A673 (cell line): Measurements from ENCODE around the gene BMP8B. TPM values are rescaled to one million over a fixed set of nuclear protein-coding genes. Genes with fewer than 3 reads are reported as not detected.
"Not testable (repeated sequence)": the region's sequence is repeated elsewhere in the genome, so short reads cannot be mapped to it uniquely, and the experiment has no call there.

ENCODE experiments used
- BruUV-seq: library from RNA; stranded (reverse); fragments of 400-500 nt; replicated peaks from 2 replicates; lab custom pipeline; 2021; lab: Mats Ljungman, UMichigan
- CTCF ChIA-PET: fragments of 300-600 bp; sonication (Branson Sonifier 250); formaldehyde crosslinking; loops from one replicate; lab custom pipeline; 2022; ENCODE audit warnings: antibody characterized with exemption; lab: Charles Lee
- POLR2A ChIA-PET: fragments of 300-600 bp; sonication (Branson Sonifier 250); formaldehyde crosslinking; loops from one replicate; lab custom pipeline; 2022; ENCODE audit warnings: antibody characterized with exemption; ENCODE audit not compliant: low non-redundant PET; lab: Charles Lee
- DNase-seq: peaks from one replicate; pipeline ENCODE4 v3.0.0-alpha.2; 2015; ENCODE audit warnings: low spot score
- H3K27ac ChIP-seq: fragments of 200-600 bp; sonication (generic); 2 replicates; pipeline ENCODE4 v1.5.1; 2016; ENCODE audit warnings: mixed run types, low read depth, mild to moderate bottlenecking, mixed read lengths, antibody characterized with exemption, low read length; ENCODE audit not compliant: poor library complexity, severe bottlenecking
- H3K27me3 ChIP-seq: fragments of 200-600 bp; sonication (generic); replicated peaks from 2 replicates; pipeline ENCODE4 v1.6.1; 2017; ENCODE audit warnings: mixed run types, low read depth, mild to moderate bottlenecking, mixed read lengths, antibody characterized with exemption, low read length; ENCODE audit not compliant: insufficient read depth, poor library complexity
- H3K36me3 ChIP-seq: fragments of 200-600 bp; sonication (generic); 2 replicates; pipeline ENCODE4 v1.6.1; 2016; ENCODE audit warnings: mixed run types, mild to moderate bottlenecking, mixed read lengths, antibody characterized with exemption, low read length; ENCODE audit not compliant: insufficient read depth, poor library complexity, severe bottlenecking
- H3K4me1 ChIP-seq: fragments of 200-600 bp; sonication (generic); 2 replicates; pipeline ENCODE4 v1.6.1; 2017; ENCODE audit warnings: mixed run types, mild to moderate bottlenecking, mixed read lengths, antibody characterized with exemption, low read length; ENCODE audit not compliant: insufficient read depth, poor library complexity, severe bottlenecking
- H3K4me3 ChIP-seq: fragments of 200-600 bp; sonication (generic); 2 replicates; pipeline ENCODE4 v1.5.1; 2016; ENCODE audit warnings: low read depth, mixed run types, mild to moderate bottlenecking, mixed read lengths, low read length; ENCODE audit not compliant: poor library complexity, severe bottlenecking
- H3K9me3 ChIP-seq: fragments of 200-600 bp; sonication (generic); 2 replicates; pipeline ENCODE4 v1.6.1; 2016; ENCODE audit warnings: mixed run types, low read depth, mild to moderate bottlenecking, mixed read lengths, antibody characterized with exemption, low read length; ENCODE audit not compliant: poor library complexity, severe bottlenecking
- CTCF ChIP-seq: fragments of 300-800, 200-600 bp; sonication (generic); conservative IDR thresholded peaks from 2 replicates; pipeline ENCODE4 v1.5.1; 2017; ENCODE audit warnings: low read depth, mild to moderate bottlenecking, antibody characterized with exemption, low read length, moderate library complexity, mixed read lengths
- EZH2 ChIP-seq: fragments of 200-600 bp; sonication (generic); IDR thresholded peaks from 2 replicates; pipeline ENCODE4 v1.6.1; 2017; ENCODE audit warnings: borderline replicate concordance, low read depth, mild to moderate bottlenecking, mixed read lengths, antibody characterized with exemption, low read length; ENCODE audit not compliant: poor library complexity, severe bottlenecking
- intact Hi-C: fragments of 100-400 bp; cut with micrococcal nuclease; formaldehyde crosslinking; loops from one replicate; pipeline ENCODE4 v1.10.0; 2022; ENCODE audit not compliant: unreplicated experiment
- total RNA-seq: library from RNA; stranded (reverse); gene quantifications from 2 replicates; pipeline ENCODE4 v1.2.3, GENCODE V29; 2021

The BMP8B gene
- total RNA-seq, 1 experiment from 2014 or later = 0.06 TPM

- no peak for TF ChIP-seq EZH2
- TF ChIP-seq CTCF = no peak
- Histone ChIP-seq H3K27ac (no peak overlapping the region), H3K4me3 (no peak overlapping the region), H3K9me3 (no peaks in the 10 kb centered on the region), H3K27me3 (no peaks in the 10 kb centered on the region), H3K4me1 (no peaks in the 10 kb centered on the region), H3K36me3 (no peaks in the 10 kb centered on the region)
- DNase-seq = no peak
- intact Hi-C loops = no loop called here
- ChIA-PET POLR2A (no interaction called here), CTCF (no interaction called here)
- BruUV-seq = no TSS peak
Measured at GRCh38 chr1:39827201-39827600, 38.5 kb upstream of the BMP8B start.

GRCh38 chr1:39826583-39826982, 37.9 kb upstream of the BMP8B start:
- CTCF ChIA-PET = no interaction called here
- BruUV-seq = no TSS peak

GRCh38 chr1:39825432-39825941, 36.8 kb upstream of the BMP8B start:
- DNase-seq = no peak
- Histone ChIP-seq H3K36me3 (no peaks in the 10 kb centered on the region), H3K27me3 (no peaks in the 10 kb centered on the region), H3K4me3 (no peak overlapping the region), H3K27ac (no peak overlapping the region), H3K9me3 (no peaks in the 10 kb centered on the region), H3K4me1 (no peaks in the 10 kb centered on the region)
- ChIA-PET CTCF (no interaction called here), POLR2A (no interaction called here)
- no peak for TF ChIP-seq CTCF
- TF ChIP-seq EZH2 = no peak
- BruUV-seq = no TSS peak
- intact Hi-C loops = no loop called here

More at GRCh38 chr1:39826583-39826982, 37.9 kb upstream of the BMP8B start:
- H3K4me3 ChIP-seq = no peak overlapping the region
- intact Hi-C loops = no loop called here
- H3K4me1 ChIP-seq = no peaks in the 10 kb centered on the region
- H3K9me3 ChIP-seq = no peaks in the 10 kb centered on the region
- DNase-seq = no peak
- no peaks in the 10 kb centered on the region for H3K36me3 ChIP-seq
- no peak for TF ChIP-seq CTCF
- no peak for TF ChIP-seq EZH2
- H3K27me3 ChIP-seq = no peaks in the 10 kb centered on the region
- POLR2A ChIA-PET = no interaction called here
- H3K27ac ChIP-seq = no peak overlapping the region

GRCh38 chr1:39823450-39823849, 34.8 kb upstream of the BMP8B start:
- intact Hi-C loops, H3K36me3 ChIP-seq, POLR2A ChIA-PET, H3K27me3 ChIP-seq, H3K4me1 ChIP-seq, CTCF ChIA-PET, H3K4me3 ChIP-seq, BruUV-seq, DNase-seq, H3K9me3 ChIP-seq, H3K27ac ChIP-seq: not testable (repeated sequence)
